ENCODE measurements around the gene SLC41A1.

SLC41A1 gene

GRCh38 chr1:205754857-205755256 lies 58.1 kb downstream of the SLC41A1 start:
- no peak for TF ChIP-seq EZH2phosphoT487 (IDR thresholded peaks at IDR 0.05; ENCODE audit: low read length)
- TF ChIP-seq, protein P1, sequence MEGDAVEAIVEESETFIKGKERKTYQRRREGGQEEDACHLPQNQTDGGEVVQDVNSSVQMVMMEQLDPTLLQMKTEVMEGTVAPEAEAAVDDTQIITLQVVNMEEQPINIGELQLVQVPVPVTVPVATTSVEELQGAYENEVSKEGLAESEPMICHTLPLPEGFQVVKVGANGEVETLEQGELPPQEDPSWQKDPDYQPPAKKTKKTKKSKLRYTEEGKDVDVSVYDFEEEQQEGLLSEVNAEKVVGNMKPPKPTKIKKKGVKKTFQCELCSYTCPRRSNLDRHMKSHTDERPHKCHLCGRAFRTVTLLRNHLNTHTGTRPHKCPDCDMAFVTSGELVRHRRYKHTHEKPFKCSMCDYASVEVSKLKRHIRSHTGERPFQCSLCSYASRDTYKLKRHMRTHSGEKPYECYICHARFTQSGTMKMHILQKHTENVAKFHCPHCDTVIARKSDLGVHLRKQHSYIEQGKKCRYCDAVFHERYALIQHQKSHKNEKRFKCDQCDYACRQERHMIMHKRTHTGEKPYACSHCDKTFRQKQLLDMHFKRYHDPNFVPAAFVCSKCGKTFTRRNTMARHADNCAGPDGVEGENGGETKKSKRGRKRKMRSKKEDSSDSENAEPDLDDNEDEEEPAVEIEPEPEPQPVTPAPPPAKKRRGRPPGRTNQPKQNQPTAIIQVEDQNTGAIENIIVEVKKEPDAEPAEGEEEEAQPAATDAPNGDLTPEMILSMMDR (IDR thresholded peaks at IDR 0.05; ENCODE audit: low read length): no peak
- no peak for TF ChIP-seq EZH2 (optimal IDR thresholded peaks at IDR 0.05; ENCODE audit: low read depth, low read length)
- H3K4me2 ChIP-seq (ENCODE audit: low read depth, low read length): no peak overlapping the region
- no peak overlapping the region for H3K4me3 ChIP-seq (ENCODE audit: low read length)
- no peaks in the 10 kb centered on the region for H3K36me3 ChIP-seq (replicated peaks; ENCODE audit: insufficient read depth, low read length)
- H3K9me2 ChIP-seq (replicated peaks; ENCODE audit: insufficient read depth, low read length): no peaks in the 10 kb centered on the region
- H3K9me3 ChIP-seq (replicated peaks; ENCODE audit: insufficient read depth, low read length): no peaks in the 10 kb centered on the region
- H4K20me1 ChIP-seq (ENCODE audit: insufficient read depth, low read length): no peaks in the 10 kb centered on the region
- DNase-seq: no peak
- H3K9ac ChIP-seq (ENCODE audit: low read length): no peak overlapping the region
- H3K4me1 ChIP-seq (ENCODE audit: low read length): peaks cover 20% of the 10 kb centered on the region
- peaks cover 8% of the 10 kb centered on the region; the same call in 1 of the 2 replicates for H3F3A ChIP-seq (ENCODE audit: insufficient read depth, low read length)
- no peak overlapping the region for H3K27ac ChIP-seq (ENCODE audit: low read length)
- H3K79me2 ChIP-seq (ENCODE audit: low read length): no peaks in the 10 kb centered on the region
- H3K27me3 ChIP-seq (replicated peaks; ENCODE audit: insufficient read depth, low read length): no peaks in the 10 kb centered on the region
- no peak overlapping the region for H2AFZ ChIP-seq (ENCODE audit: low read length)

GRCh38 chr1:205751036-205751651 lies 61.9 kb downstream of the SLC41A1 start:
- H3K9me3 ChIP-seq (replicated peaks; ENCODE audit: insufficient read depth, low read length): no peaks in the 10 kb centered on the region
- H3K4me1 ChIP-seq (ENCODE audit: low read length): peaks cover 24% of the 10 kb centered on the region
- H3K9me2 ChIP-seq (replicated peaks; ENCODE audit: insufficient read depth, low read length): no peaks in the 10 kb centered on the region
- TF ChIP-seq EZH2phosphoT487 (IDR thresholded peaks at IDR 0.05; ENCODE audit: low read length): no peak
- TF ChIP-seq, protein P1 (IDR thresholded peaks at IDR 0.05; ENCODE audit: low read length): no peak
- no peak for TF ChIP-seq EZH2 (optimal IDR thresholded peaks at IDR 0.05; ENCODE audit: low read depth, low read length)
- peak overlapping the region; percentile 96 for H2AFZ ChIP-seq (ENCODE audit: low read length)
- peaks cover 29% of the 10 kb centered on the region for H4K20me1 ChIP-seq (ENCODE audit: insufficient read depth, low read length)
- no peaks in the 10 kb centered on the region for H3K36me3 ChIP-seq (replicated peaks; ENCODE audit: insufficient read depth, low read length)
- peaks cover 36% of the 10 kb centered on the region for H3K79me2 ChIP-seq (ENCODE audit: low read length)
- H3K27me3 ChIP-seq (replicated peaks; ENCODE audit: insufficient read depth, low read length): no peaks in the 10 kb centered on the region
- H3F3A ChIP-seq (ENCODE audit: insufficient read depth, low read length): 0 out of 2 replicates have a peak, but pooled peaks cover 5% of the 10 kb centered on the region
- no peak overlapping the region; the same call in 1 of the 2 replicates for H3K9ac ChIP-seq (ENCODE audit: low read length)
- no peak overlapping the region; the same call in 1 of the 2 replicates for H3K27ac ChIP-seq (ENCODE audit: low read length)
- no peak for DNase-seq
- no peak overlapping the region for H3K4me3 ChIP-seq (ENCODE audit: low read length)
- peak overlapping the region; percentile 82 for H3K4me2 ChIP-seq (ENCODE audit: low read depth, low read length)

- H4K20me1 ChIP-seq (ENCODE audit: insufficient read depth, low read length): peaks cover 33% of the 10 kb centered on the region
- peak within 1 kb of the TSS; percentile 81 for H3K9ac ChIP-seq (ENCODE audit: low read length)
- no peaks in the 10 kb centered on the region for H3K9me2 ChIP-seq (replicated peaks; ENCODE audit: insufficient read depth, low read length)
- peak within 1 kb of the TSS; percentile 96 for H2AFZ ChIP-seq (ENCODE audit: low read length)
- H3K36me3 ChIP-seq (replicated peaks; ENCODE audit: insufficient read depth, low read length): no peaks in the 10 kb centered on the region
- H3K9me3 ChIP-seq (replicated peaks; ENCODE audit: insufficient read depth, low read length): no peaks in the 10 kb centered on the region
- no peaks in the 10 kb centered on the region for H3K27me3 ChIP-seq (replicated peaks; ENCODE audit: insufficient read depth, low read length)
- H3K4me3 ChIP-seq (ENCODE audit: low read length): peak within 1 kb of the TSS; percentile 85
- H3K4me1 ChIP-seq (ENCODE audit: low read length): peaks cover 24% of the 10 kb centered on the region
- peaks cover 44% of the 10 kb centered on the region for H3K79me2 ChIP-seq (ENCODE audit: low read length)
- peak within 1 kb of the TSS; percentile 67 for H3K27ac ChIP-seq (ENCODE audit: low read length)
- 0 out of 2 replicates have a peak, but pooled peaks cover 5% of the 10 kb centered on the region for H3F3A ChIP-seq (ENCODE audit: insufficient read depth, low read length)
- peak; percentile 100 for DNase-seq
- TF ChIP-seq, protein P1 (IDR thresholded peaks at IDR 0.05; ENCODE audit: low read length): no peak
- TF ChIP-seq EZH2phosphoT487 (IDR thresholded peaks at IDR 0.05; ENCODE audit: low read length) (no peak), EZH2 (optimal IDR thresholded peaks at IDR 0.05; ENCODE audit: low read depth, low read length) (no peak)
- peak within 1 kb of the TSS; percentile 82 for H3K4me2 ChIP-seq (ENCODE audit: low read depth, low read length)
These were observed 62.6 kb downstream of the SLC41A1 start, which contains the start of gene NUCKS1 for GRCh38 chr1:205750138-205751035. Gene NUCKS1, minus strand, starts transcription at chr1:205750182. Its CDS starts 209 bp downstream, at chr1:205749973.
